A673 (cell line): ENCODE data around the gene DUSP1. TPM values are rescaled to one million over a fixed set of nuclear protein-coding genes. Genes with fewer than 3 reads are reported as not detected.

Experiments used
- BruUV-seq: library from RNA; stranded (reverse); fragments of 400-500 nt; replicated peaks from 2 replicates; lab custom pipeline; 2021; lab: Mats Ljungman, UMichigan
- CTCF ChIA-PET: fragments of 300-600 bp; sonication (Branson Sonifier 250); formaldehyde crosslinking; loops from one replicate; lab custom pipeline; 2022; ENCODE audit warnings: antibody characterized with exemption; lab: Charles Lee
- POLR2A ChIA-PET: fragments of 300-600 bp; sonication (Branson Sonifier 250); formaldehyde crosslinking; loops from one replicate; lab custom pipeline; 2022; ENCODE audit warnings: antibody characterized with exemption; ENCODE audit not compliant: low non-redundant PET; lab: Charles Lee
- DNase-seq: peaks from one replicate; pipeline ENCODE4 v3.0.0-alpha.2; 2015; ENCODE audit warnings: low spot score
- H3K27ac ChIP-seq: fragments of 200-600 bp; sonication (generic); 2 replicates; pipeline ENCODE4 v1.5.1; 2016; ENCODE audit warnings: mixed run types, low read depth, mild to moderate bottlenecking, mixed read lengths, antibody characterized with exemption, low read length; ENCODE audit not compliant: poor library complexity, severe bottlenecking
- H3K27me3 ChIP-seq: fragments of 200-600 bp; sonication (generic); replicated peaks from 2 replicates; pipeline ENCODE4 v1.6.1; 2017; ENCODE audit warnings: mixed run types, low read depth, mild to moderate bottlenecking, mixed read lengths, antibody characterized with exemption, low read length; ENCODE audit not compliant: insufficient read depth, poor library complexity
- H3K36me3 ChIP-seq: fragments of 200-600 bp; sonication (generic); 2 replicates; pipeline ENCODE4 v1.6.1; 2016; ENCODE audit warnings: mixed run types, mild to moderate bottlenecking, mixed read lengths, antibody characterized with exemption, low read length; ENCODE audit not compliant: insufficient read depth, poor library complexity, severe bottlenecking
- H3K4me1 ChIP-seq: fragments of 200-600 bp; sonication (generic); 2 replicates; pipeline ENCODE4 v1.6.1; 2017; ENCODE audit warnings: mixed run types, mild to moderate bottlenecking, mixed read lengths, antibody characterized with exemption, low read length; ENCODE audit not compliant: insufficient read depth, poor library complexity, severe bottlenecking
- H3K4me3 ChIP-seq: fragments of 200-600 bp; sonication (generic); 2 replicates; pipeline ENCODE4 v1.5.1; 2016; ENCODE audit warnings: low read depth, mixed run types, mild to moderate bottlenecking, mixed read lengths, low read length; ENCODE audit not compliant: poor library complexity, severe bottlenecking
- H3K9me3 ChIP-seq: fragments of 200-600 bp; sonication (generic); 2 replicates; pipeline ENCODE4 v1.6.1; 2016; ENCODE audit warnings: mixed run types, low read depth, mild to moderate bottlenecking, mixed read lengths, antibody characterized with exemption, low read length; ENCODE audit not compliant: poor library complexity, severe bottlenecking
- EZH2 ChIP-seq: fragments of 200-600 bp; sonication (generic); IDR thresholded peaks from 2 replicates; pipeline ENCODE4 v1.6.1; 2017; ENCODE audit warnings: borderline replicate concordance, low read depth, mild to moderate bottlenecking, mixed read lengths, antibody characterized with exemption, low read length; ENCODE audit not compliant: poor library complexity, severe bottlenecking
- intact Hi-C: fragments of 100-400 bp; cut with micrococcal nuclease; formaldehyde crosslinking; loops from one replicate; pipeline ENCODE4 v1.10.0; 2022; ENCODE audit not compliant: unreplicated experiment
- total RNA-seq: library from RNA; stranded (reverse); gene quantifications from 2 replicates; pipeline ENCODE4 v1.2.3, GENCODE V29; 2021
- TF ChIP-seq, protein P1 (sequence below): fragments of 300-800, 200-600 bp; sonication (generic); conservative IDR thresholded peaks from 2 replicates; pipeline ENCODE4 v1.5.1; 2017; ENCODE audit warnings: low read depth, mild to moderate bottlenecking, antibody characterized with exemption, low read length, moderate library complexity, mixed read lengths

The DUSP1 gene
- total RNA-seq, 1 experiment from 2014 or later, result 13.1 TPM

DNA sequence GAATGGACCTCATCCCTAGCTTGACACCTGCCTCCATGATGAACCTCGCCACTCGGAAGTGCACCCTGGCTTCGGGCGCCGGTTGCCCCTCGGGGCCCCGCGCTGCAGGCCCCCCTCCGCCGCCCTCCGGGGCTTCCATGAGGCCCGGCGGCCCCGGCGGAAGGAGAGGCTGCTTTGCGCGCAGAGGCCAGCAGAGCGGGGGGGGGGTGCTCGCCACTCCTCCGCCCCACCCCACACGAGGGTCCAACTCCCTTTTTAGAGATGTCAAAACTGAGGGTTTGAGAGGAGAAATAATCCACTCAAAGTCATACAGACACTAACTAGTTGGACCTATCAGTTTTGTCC lies 7.9 kb downstream of the DUSP1 start:
- BruUV-seq, result no TSS peak
- intact Hi-C loops, result no loop called here

DNA sequence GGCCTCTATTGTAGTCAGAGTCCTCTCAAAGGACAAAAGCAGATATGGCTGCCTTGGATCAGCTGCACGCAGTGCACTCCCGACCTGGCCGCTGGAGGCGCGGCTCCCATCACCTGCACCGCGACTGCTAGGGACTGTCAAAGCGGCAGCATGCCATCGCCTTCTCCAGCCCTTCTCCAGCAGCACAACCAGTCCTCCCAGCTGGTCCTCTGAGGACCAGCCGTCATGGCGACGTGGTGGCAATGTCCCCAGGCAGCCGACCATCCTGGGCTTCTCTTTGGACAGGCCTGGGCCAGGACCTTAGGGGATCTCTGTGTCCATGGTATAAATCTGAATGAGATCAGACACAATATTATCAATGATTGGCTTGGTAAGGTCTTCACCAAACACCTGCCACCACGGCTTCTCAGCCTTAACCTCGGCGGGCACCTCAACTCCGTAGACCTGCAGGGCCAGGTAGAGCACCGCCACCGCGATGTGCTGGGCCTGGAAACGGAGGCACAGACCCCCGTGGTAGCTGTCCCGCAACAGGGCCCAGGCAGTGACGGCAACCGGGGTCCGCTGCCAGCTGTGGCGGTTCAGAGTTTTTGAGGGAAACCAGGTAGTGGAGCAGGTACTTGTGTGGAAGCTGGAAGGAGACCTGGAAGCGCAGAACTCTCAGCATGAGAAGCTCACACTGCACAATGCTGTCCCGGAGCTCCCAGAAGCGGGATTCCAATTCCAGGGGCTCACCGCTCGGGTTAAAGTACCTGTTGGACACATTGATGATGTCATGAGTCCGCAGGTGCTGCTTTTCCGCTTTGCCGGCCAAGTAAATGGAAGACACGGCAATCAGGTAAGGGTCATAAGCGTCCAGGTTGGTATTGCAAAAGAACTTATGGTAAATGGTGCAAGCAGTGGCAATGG lies 8.5 kb downstream of the DUSP1 start:
- Histone ChIP-seq H3K36me3 (peaks cover 3% of the 10 kb centered on the region), H3K4me3 (no peak overlapping the region), H3K9me3 (no peaks in the 10 kb centered on the region), H3K27me3 (no peaks in the 10 kb centered on the region), H3K27ac (no peak overlapping the region), H3K4me1 (peaks cover 28% of the 10 kb centered on the region)
- BruUV-seq, result no TSS peak
- DNase-seq, result no peak
- TF ChIP-seq, protein P1, sequence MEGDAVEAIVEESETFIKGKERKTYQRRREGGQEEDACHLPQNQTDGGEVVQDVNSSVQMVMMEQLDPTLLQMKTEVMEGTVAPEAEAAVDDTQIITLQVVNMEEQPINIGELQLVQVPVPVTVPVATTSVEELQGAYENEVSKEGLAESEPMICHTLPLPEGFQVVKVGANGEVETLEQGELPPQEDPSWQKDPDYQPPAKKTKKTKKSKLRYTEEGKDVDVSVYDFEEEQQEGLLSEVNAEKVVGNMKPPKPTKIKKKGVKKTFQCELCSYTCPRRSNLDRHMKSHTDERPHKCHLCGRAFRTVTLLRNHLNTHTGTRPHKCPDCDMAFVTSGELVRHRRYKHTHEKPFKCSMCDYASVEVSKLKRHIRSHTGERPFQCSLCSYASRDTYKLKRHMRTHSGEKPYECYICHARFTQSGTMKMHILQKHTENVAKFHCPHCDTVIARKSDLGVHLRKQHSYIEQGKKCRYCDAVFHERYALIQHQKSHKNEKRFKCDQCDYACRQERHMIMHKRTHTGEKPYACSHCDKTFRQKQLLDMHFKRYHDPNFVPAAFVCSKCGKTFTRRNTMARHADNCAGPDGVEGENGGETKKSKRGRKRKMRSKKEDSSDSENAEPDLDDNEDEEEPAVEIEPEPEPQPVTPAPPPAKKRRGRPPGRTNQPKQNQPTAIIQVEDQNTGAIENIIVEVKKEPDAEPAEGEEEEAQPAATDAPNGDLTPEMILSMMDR, result no peak
- TF ChIP-seq EZH2, result no peak
- POLR2A ChIA-PET, result no interaction called here
- CTCF ChIA-PET, result no interaction called here
- intact Hi-C loops, result no loop called here

More for the DNA sequence above, 7.9 kb downstream of the DUSP1 start:
- TF ChIP-seq EZH2, result no peak
- TF ChIP-seq, protein P1, result no peak
- no peaks in the 10 kb centered on the region for H3K9me3 ChIP-seq
- CTCF ChIA-PET, result no interaction called here
- DNase-seq, result no peak
- H3K4me3 ChIP-seq, result no peak overlapping the region
- H3K27ac ChIP-seq, result no peak overlapping the region
- peaks cover 28% of the 10 kb centered on the region for H3K4me1 ChIP-seq
- H3K36me3 ChIP-seq, result peaks cover 8% of the 10 kb centered on the region
- POLR2A ChIA-PET, result no interaction called here
- H3K27me3 ChIP-seq, result no peaks in the 10 kb centered on the region

DNA sequence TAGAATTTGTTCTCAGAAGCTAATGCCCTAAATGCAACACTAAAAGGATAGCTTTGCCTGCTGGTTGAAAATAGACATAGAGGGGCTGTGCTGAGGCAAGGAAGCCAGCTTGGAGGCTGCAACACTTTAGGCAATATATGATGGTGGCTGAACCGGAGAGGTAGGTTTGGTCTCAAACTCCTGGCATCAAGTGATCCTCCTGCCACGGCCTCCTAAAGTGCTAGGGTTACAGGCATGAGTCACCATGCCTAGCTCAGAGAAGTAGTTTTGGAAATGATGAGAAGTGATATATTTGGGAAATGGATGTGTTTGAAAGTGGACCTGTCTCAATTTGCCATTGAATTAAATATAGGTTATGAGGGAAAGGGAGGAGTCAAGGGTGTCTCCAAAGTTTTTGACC lies 10.0 kb downstream of the DUSP1 start:
- no peak for DNase-seq

More for the DNA sequence above, 10.0 kb downstream of the DUSP1 start:
- CTCF ChIA-PET, result interaction anchor here (1.1 kb wide), 1 partner anchor 46 kb away, joined by 6 read pairs; no protein-coding TSS in a partner anchor
- Histone ChIP-seq H3K4me1 (peaks cover 17% of the 10 kb centered on the region), H3K27me3 (no peaks in the 10 kb centered on the region), H3K4me3 (no peak overlapping the region), H3K27ac (no peak overlapping the region), H3K36me3 (no peaks in the 10 kb centered on the region), H3K9me3 (no peaks in the 10 kb centered on the region)
- intact Hi-C loops, result no loop called here
- TF ChIP-seq, protein P1, result no peak
- TF ChIP-seq EZH2, result no peak
- POLR2A ChIA-PET, result interaction anchor here (0.7 kb wide), 2 partner anchors 83 to 795 kb away, joined by 15 read pairs; no protein-coding TSS in a partner anchor
- no TSS peak for BruUV-seq
